Subcutaneous abdominal adipose tissue (tissue), 5 donors: ENCODE results near the gene GPR15.

Experiments
- H3K27ac ChIP-seq: one replicate; pipeline ENCODE4 v1.7.0; 2013; ENCODE audit warnings: low read depth, mild to moderate bottlenecking, inconsistent platforms, low read length, moderate library complexity
- H3K27me3 ChIP-seq, 5 donors: one replicate each; pipeline ENCODE4 v1.7.0; 2013; ENCODE audit warnings: low read length in 5 of 5, inconsistent platforms in 1 of 5; ENCODE audit not compliant: control insufficient read depth in 5 of 5, insufficient read depth in 4 of 5
- H3K36me3 ChIP-seq, 5 donors: one replicate each; pipeline ENCODE4 v1.7.0; 2013; ENCODE audit warnings: low read length in 5 of 5; ENCODE audit not compliant: control insufficient read depth in 5 of 5, insufficient read depth in 5 of 5
- H3K4me1 ChIP-seq, 5 donors: one replicate each; pipeline ENCODE4 v1.7.0; 2013; ENCODE audit warnings: low read length in 5 of 5, mild to moderate bottlenecking in 3 of 5, moderate library complexity in 1 of 5; ENCODE audit not compliant: control insufficient read depth in 5 of 5, insufficient read depth in 5 of 5
- H3K4me3 ChIP-seq, 5 donors: one replicate each; pipeline ENCODE4 v1.7.0; 2013; ENCODE audit warnings: low read length in 5 of 5, low read depth in 1 of 5
- H3K9ac ChIP-seq, 5 donors: one replicate each; pipeline ENCODE4 v1.7.0; 2013; ENCODE audit warnings: low read length in 5 of 5, mild to moderate bottlenecking in 4 of 5, moderate library complexity in 3 of 5
- H3K9me3 ChIP-seq, 5 donors: one replicate each; pipeline ENCODE4 v1.7.0; 2013; ENCODE audit warnings: low read length in 5 of 5; ENCODE audit not compliant: control insufficient read depth in 5 of 5
- donor health status: healthy.
- donor health status: healthy.
- donor health status: healthy.
- donor health status: healthy.
- donor health status: healthy.

GPR15 gene

GRCh38 chr3:98531622-98532274 lies at the start of gene GPR15:
TSS of gene GPR15 (plus strand) at chr3:98531978. CDS start at chr3:98532034, 56 bp downstream.
- no peaks in the 10 kb centered on the region for H3K9me3 ChIP-seq
- peaks cover 0 to 4% (median 0%) of the 10 kb centered on the region in 5 donors for H3K27me3 ChIP-seq
- no peaks in the 10 kb centered on the region for H3K36me3 ChIP-seq
- H3K4me1 ChIP-seq = no peaks in the 10 kb centered on the region
- H3K27ac ChIP-seq = no peak within 1 kb of the TSS
- H3K4me3 ChIP-seq = no peak within 1 kb of the TSS
- H3K9ac ChIP-seq = no peak within 1 kb of the TSS

- H3K36me3 ChIP-seq = no peaks in the 10 kb centered on the region
- H3K27me3 ChIP-seq = no peaks in the 10 kb centered on the region
- peak overlapping the region in 1 of 5 donors; percentile 13 for H3K4me3 ChIP-seq
- no peaks in the 10 kb centered on the region for H3K4me1 ChIP-seq
- no peak overlapping the region for H3K27ac ChIP-seq
- peaks cover 4 to 37% (median 21%) of the 10 kb centered on the region in 5 donors for H3K9me3 ChIP-seq
- no peak overlapping the region for H3K9ac ChIP-seq
Measured at GRCh38 chr3:98482717-98483482, 48.9 kb upstream of the GPR15 start.

- Histone ChIP-seq H3K4me3 (no peak overlapping the region), H3K27me3 (no peaks in the 10 kb centered on the region), H3K27ac (no peak overlapping the region), H3K9ac (no peak overlapping the region), H3K4me1 (no peaks in the 10 kb centered on the region), H3K36me3 (no peaks in the 10 kb centered on the region), H3K9me3 (peaks cover 4 to 34% (median 21%) of the 10 kb centered on the region in 5 donors)
Measured at GRCh38 chr3:98483626-98484025, 48.2 kb upstream of the GPR15 start.

GRCh38 chr3:98497381-98497780 lies 34.4 kb upstream of the GPR15 start, which contains the start of gene OR5K2:
TSS of gene OR5K2 (plus strand) at chr3:98497681. CDS start at chr3:98497681, 0 bp downstream.
- H3K4me1 ChIP-seq = no peaks in the 10 kb centered on the region
- no peaks in the 10 kb centered on the region for H3K9me3 ChIP-seq
- no peak within 1 kb of the TSS for H3K9ac ChIP-seq
- H3K4me3 ChIP-seq = no peak within 1 kb of the TSS
- H3K27me3 ChIP-seq = no peaks in the 10 kb centered on the region
- no peaks in the 10 kb centered on the region for H3K36me3 ChIP-seq
- H3K27ac ChIP-seq = no peak within 1 kb of the TSS

GRCh38 chr3:98500019-98500418 lies 31.8 kb upstream of the GPR15 start:
- Histone ChIP-seq H3K36me3 (peaks cover 0 to 3% (median 0%) of the 10 kb centered on the region in 5 donors), H3K27ac (no peak overlapping the region), H3K4me3 (no peak overlapping the region), H3K9me3 (no peaks in the 10 kb centered on the region), H3K27me3 (no peaks in the 10 kb centered on the region), H3K9ac (no peak overlapping the region), H3K4me1 (no peaks in the 10 kb centered on the region)

- Histone ChIP-seq H3K9me3 (no peaks in the 10 kb centered on the region), H3K9ac (no peak overlapping the region), H3K36me3 (peaks cover 0 to 3% (median 0%) of the 10 kb centered on the region in 5 donors), H3K4me3 (no peak overlapping the region), H3K4me1 (no peaks in the 10 kb centered on the region), H3K27ac (no peak overlapping the region), H3K27me3 (no peaks in the 10 kb centered on the region)
Measured at GRCh38 chr3:98501270-98501669, 30.5 kb upstream of the GPR15 start.

GRCh38 chr3:98501863-98502576 lies 29.8 kb upstream of the GPR15 start:
- no peak overlapping the region for H3K27ac ChIP-seq
- H3K27me3 ChIP-seq = no peaks in the 10 kb centered on the region
- H3K4me3 ChIP-seq = no peak overlapping the region
- H3K4me1 ChIP-seq = no peaks in the 10 kb centered on the region
- H3K36me3 ChIP-seq = peaks cover 0 to 5% (median 0%) of the 10 kb centered on the region in 5 donors
- no peak overlapping the region for H3K9ac ChIP-seq
- H3K9me3 ChIP-seq = no peaks in the 10 kb centered on the region

- Histone ChIP-seq H3K9me3 (no peaks in the 10 kb centered on the region), H3K9ac (no peak overlapping the region), H3K4me1 (no peaks in the 10 kb centered on the region), H3K27me3 (no peaks in the 10 kb centered on the region), H3K4me3 (no peak overlapping the region), H3K27ac (no peak overlapping the region), H3K36me3 (peaks cover 0 to 9% (median 0%) of the 10 kb centered on the region in 5 donors)
Measured at GRCh38 chr3:98504539-98504938, 27.2 kb upstream of the GPR15 start.

- Histone ChIP-seq H3K27me3 (no peaks in the 10 kb centered on the region), H3K4me1 (no peaks in the 10 kb centered on the region), H3K9ac (no peak overlapping the region), H3K27ac (no peak overlapping the region), H3K36me3 (peaks cover 0 to 23% (median 5%) of the 10 kb centered on the region in 5 donors), H3K4me3 (no peak overlapping the region), H3K9me3 (no peaks in the 10 kb centered on the region)
Measured at GRCh38 chr3:98508582-98508981, 23.2 kb upstream of the GPR15 start.

GRCh38 chr3:98512576-98512975 lies 19.2 kb upstream of the GPR15 start:
- H3K9ac ChIP-seq = no peak overlapping the region
- H3K4me1 ChIP-seq = no peaks in the 10 kb centered on the region
- no peaks in the 10 kb centered on the region for H3K9me3 ChIP-seq
- peaks cover 21 to 49% (median 23%) of the 10 kb centered on the region in 5 donors for H3K36me3 ChIP-seq
- H3K27me3 ChIP-seq = no peaks in the 10 kb centered on the region
- H3K27ac ChIP-seq = no peak overlapping the region
- no peak overlapping the region for H3K4me3 ChIP-seq
